HG03025 (cell line): ENCODE data around the gene CKAP4.

Experiments
- ATAC-seq: cut with Tn5 transposase; IDR thresholded peaks from one replicate; pipeline ENCODE4 v1.9.1; 2021; ENCODE audit warnings: mild to moderate bottlenecking, moderate library complexity; ENCODE audit not compliant: unreplicated experiment, low FRiP score

The CKAP4 gene

GRCh38 chr12:106275458-106275857 is 27.6 kb upstream of the CKAP4 start:
- ATAC-seq: no peak

GRCh38 chr12:106274575-106275121 is 26.8 kb upstream of the CKAP4 start:
- no peak for ATAC-seq

GRCh38 chr12:106274012-106274411 is 26.2 kb upstream of the CKAP4 start:
- no peak for ATAC-seq

GRCh38 chr12:106273491-106273890 is 25.7 kb upstream of the CKAP4 start:
- ATAC-seq: no peak

GRCh38 chr12:106271575-106272505 is 24.0 kb upstream of the CKAP4 start:
- ATAC-seq: no peak

GRCh38 chr12:106269150-106269771 is 21.4 kb upstream of the CKAP4 start:
- ATAC-seq: no peak

GRCh38 chr12:106267535-106267934 is 19.7 kb upstream of the CKAP4 start:
- no peak for ATAC-seq

GRCh38 chr12:106265116-106265515 is 17.3 kb upstream of the CKAP4 start:
- ATAC-seq: no peak

- no peak for ATAC-seq
Observed at GRCh38 chr12:106258935-106259334, 11.1 kb upstream of the CKAP4 start.

- ATAC-seq: no peak
Observed at GRCh38 chr12:106258226-106258625, 10.4 kb upstream of the CKAP4 start.

GRCh38 chr12:106256524-106256923 is 8.7 kb upstream of the CKAP4 start:
- no peak for ATAC-seq

- ATAC-seq: no peak
Observed at GRCh38 chr12:106255952-106256351, 8.1 kb upstream of the CKAP4 start.

- ATAC-seq: no peak
Observed at GRCh38 chr12:106255493-106255892, 7.7 kb upstream of the CKAP4 start.

GRCh38 chr12:106254724-106255123 is 6.9 kb upstream of the CKAP4 start:
- no peak for ATAC-seq

GRCh38 chr12:106251631-106252455 is 4.0 kb upstream of the CKAP4 start:
- no peak for ATAC-seq

- ATAC-seq: peak; percentile 70
Observed at GRCh38 chr12:106249411-106250135, 1.8 kb upstream of the CKAP4 start.

GRCh38 chr12:106248846-106249371 is 1.1 kb upstream of the CKAP4 start:
- ATAC-seq: no peak

GRCh38 chr12:106248312-106248845 is 559 bp upstream of the CKAP4 start:
- peak; percentile 13 for ATAC-seq

GRCh38 chr12:106246891-106247673 is 738 bp downstream of the CKAP4 start:
- ATAC-seq: peak; percentile 31
